ENCODE measurements around the gene MAP3K4.
A peak's percentile ranks its signal among the peaks of the same experiment; 100 is the strongest.

The MAP3K4 gene

GRCh38 chr6:160991406-160992060 is at the start of gene MAP3K4:
TSS of gene MAP3K4 (plus strand) at chr6:160991769. CDS start at chr6:160991932, 163 bp downstream.
- peak within 1 kb of the TSS; percentile 61 for H3K4me3 ChIP-seq (ENCODE audit: low read length)
- H3K27me3 ChIP-seq (ENCODE audit: control insufficient read depth, insufficient read depth, low read length) = no peaks in the 10 kb centered on the region
- H3K9me3 ChIP-seq (ENCODE audit: control insufficient read depth, low read length) = no peaks in the 10 kb centered on the region
- H3K4me1 ChIP-seq (ENCODE audit: control insufficient read depth, insufficient read depth, low read length) = no peaks in the 10 kb centered on the region
- peak within 1 kb of the TSS; percentile 85 for H3K9ac ChIP-seq (ENCODE audit: low read length)
- no peaks in the 10 kb centered on the region for H3K36me3 ChIP-seq (ENCODE audit: control insufficient read depth, insufficient read depth, low read length)

DNA sequence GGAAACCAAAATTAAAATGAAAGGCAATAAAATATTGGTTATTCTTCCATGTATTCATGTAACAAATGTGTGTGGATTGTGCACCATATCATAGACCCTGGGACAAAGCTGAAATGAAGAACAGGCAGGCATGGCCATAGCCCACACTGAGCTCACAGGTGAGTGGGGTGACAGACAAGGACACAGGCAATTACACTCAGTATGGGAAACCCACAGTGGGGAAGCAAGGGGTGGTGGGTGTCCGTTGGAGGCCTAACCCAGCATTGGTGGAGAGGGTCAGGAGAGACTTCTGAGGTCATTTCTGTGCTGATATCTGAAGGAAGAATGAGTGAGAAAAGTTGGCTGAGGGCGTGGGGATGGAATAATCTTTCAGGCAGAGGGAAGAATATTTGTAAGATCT is 47.6 kb upstream of the MAP3K4 start:
- no peaks in the 10 kb centered on the region for H3K27me3 ChIP-seq (ENCODE audit: control insufficient read depth, insufficient read depth, low read length)
- no peak overlapping the region for H3K9ac ChIP-seq (ENCODE audit: low read length)
- H3K9me3 ChIP-seq (ENCODE audit: control insufficient read depth, low read length) = no peaks in the 10 kb centered on the region
- H3K4me3 ChIP-seq (ENCODE audit: low read length) = no peak overlapping the region
- no peaks in the 10 kb centered on the region for H3K36me3 ChIP-seq (ENCODE audit: control insufficient read depth, insufficient read depth, low read length)
- no peaks in the 10 kb centered on the region for H3K4me1 ChIP-seq (ENCODE audit: control insufficient read depth, insufficient read depth, low read length)

DNA sequence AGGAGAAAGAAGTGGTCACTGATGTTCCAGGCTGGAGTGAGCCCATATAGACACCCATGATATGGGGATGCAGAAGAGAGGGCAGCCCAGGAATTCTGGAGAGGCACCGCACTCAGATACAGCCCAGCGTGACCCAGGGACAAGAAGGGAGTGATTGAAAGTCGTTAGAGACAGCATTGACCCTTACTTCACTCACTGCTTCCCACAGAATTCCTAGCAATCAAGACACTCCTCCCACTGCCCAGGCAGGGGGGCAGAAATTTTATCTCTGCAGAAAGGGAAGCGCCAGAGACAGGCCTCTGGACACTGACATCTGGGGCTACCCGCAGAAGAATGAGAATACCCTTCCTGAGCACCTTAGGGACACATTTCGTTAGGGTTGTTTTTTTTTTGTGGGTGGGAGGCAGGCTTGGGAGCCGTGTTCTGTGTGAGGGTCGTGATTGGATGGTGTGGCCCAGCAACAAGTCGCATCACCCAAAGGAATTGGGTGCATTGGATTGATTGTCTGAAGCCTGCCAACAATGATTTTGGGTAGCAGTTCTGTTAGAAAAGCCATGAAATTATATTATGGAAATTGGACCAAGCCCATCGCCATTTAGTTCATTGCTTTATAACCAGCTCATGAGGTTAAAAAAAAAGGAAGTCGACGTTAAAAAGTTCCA is 45.9 kb upstream of the MAP3K4 start:
- Histone ChIP-seq H3K4me3 (ENCODE audit: low read length) (no peak overlapping the region), H3K36me3 (ENCODE audit: control insufficient read depth, insufficient read depth, low read length) (no peaks in the 10 kb centered on the region), H3K4me1 (ENCODE audit: control insufficient read depth, insufficient read depth, low read length) (peaks cover 5% of the 10 kb centered on the region), H3K27me3 (ENCODE audit: control insufficient read depth, insufficient read depth, low read length) (no peaks in the 10 kb centered on the region), H3K9ac (ENCODE audit: low read length) (no peak overlapping the region), H3K9me3 (ENCODE audit: control insufficient read depth, low read length) (no peaks in the 10 kb centered on the region)

DNA sequence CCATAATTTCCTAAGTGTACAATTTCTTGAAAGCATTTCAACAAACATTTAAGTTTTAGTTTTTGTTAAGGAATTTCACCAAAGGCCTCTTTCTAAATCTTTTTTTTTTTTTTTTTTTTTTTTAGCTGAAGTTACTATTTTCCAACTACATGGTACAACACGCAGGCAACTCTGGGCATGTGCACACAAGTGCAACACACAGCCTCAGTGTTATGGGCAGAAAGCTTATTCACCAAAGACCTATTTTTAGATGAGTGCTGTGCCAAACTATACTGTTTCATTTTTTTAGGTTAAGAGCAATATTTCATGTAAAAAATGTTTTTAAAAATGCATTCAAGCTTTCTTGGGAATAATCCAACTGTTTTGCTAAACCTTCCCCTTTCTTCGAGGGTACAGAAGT is 42.0 kb upstream of the MAP3K4 start:
- Histone ChIP-seq H3K4me3 (ENCODE audit: low read length) (no peak overlapping the region), H3K27me3 (ENCODE audit: control insufficient read depth, insufficient read depth, low read length) (no peaks in the 10 kb centered on the region), H3K9me3 (ENCODE audit: control insufficient read depth, low read length) (no peaks in the 10 kb centered on the region), H3K9ac (ENCODE audit: low read length) (no peak overlapping the region), H3K36me3 (ENCODE audit: control insufficient read depth, insufficient read depth, low read length) (no peaks in the 10 kb centered on the region), H3K4me1 (ENCODE audit: control insufficient read depth, insufficient read depth, low read length) (peaks cover 10% of the 10 kb centered on the region)

- H3K9me3 ChIP-seq (ENCODE audit: control insufficient read depth, low read length) = no peaks in the 10 kb centered on the region
- no peaks in the 10 kb centered on the region for H3K36me3 ChIP-seq (ENCODE audit: control insufficient read depth, insufficient read depth, low read length)
- no peaks in the 10 kb centered on the region for H3K27me3 ChIP-seq (ENCODE audit: control insufficient read depth, insufficient read depth, low read length)
- no peak overlapping the region for H3K4me3 ChIP-seq (ENCODE audit: low read length)
- no peak overlapping the region for H3K9ac ChIP-seq (ENCODE audit: low read length)
- H3K4me1 ChIP-seq (ENCODE audit: control insufficient read depth, insufficient read depth, low read length) = peaks cover 10% of the 10 kb centered on the region
Observed at GRCh38 chr6:160950507-160950906, 41.1 kb upstream of the MAP3K4 start.

GRCh38 chr6:160951187-160952030 is 40.2 kb upstream of the MAP3K4 start:
- Histone ChIP-seq H3K27me3 (ENCODE audit: control insufficient read depth, insufficient read depth, low read length) (no peaks in the 10 kb centered on the region), H3K36me3 (ENCODE audit: control insufficient read depth, insufficient read depth, low read length) (no peaks in the 10 kb centered on the region), H3K4me3 (ENCODE audit: low read length) (no peak overlapping the region), H3K4me1 (ENCODE audit: control insufficient read depth, insufficient read depth, low read length) (peaks cover 10% of the 10 kb centered on the region), H3K9me3 (ENCODE audit: control insufficient read depth, low read length) (no peaks in the 10 kb centered on the region), H3K9ac (ENCODE audit: low read length) (no peak overlapping the region)

GRCh38 chr6:160952633-160953281 is 38.8 kb upstream of the MAP3K4 start:
- no peaks in the 10 kb centered on the region for H3K9me3 ChIP-seq (ENCODE audit: control insufficient read depth, low read length)
- H3K9ac ChIP-seq (ENCODE audit: low read length) = no peak overlapping the region
- H3K27me3 ChIP-seq (ENCODE audit: control insufficient read depth, insufficient read depth, low read length) = no peaks in the 10 kb centered on the region
- H3K36me3 ChIP-seq (ENCODE audit: control insufficient read depth, insufficient read depth, low read length) = no peaks in the 10 kb centered on the region
- peaks cover 10% of the 10 kb centered on the region for H3K4me1 ChIP-seq (ENCODE audit: control insufficient read depth, insufficient read depth, low read length)
- H3K4me3 ChIP-seq (ENCODE audit: low read length) = no peak overlapping the region

GRCh38 chr6:160955508-160956295 is 35.9 kb upstream of the MAP3K4 start:
- no peaks in the 10 kb centered on the region for H3K9me3 ChIP-seq (ENCODE audit: control insufficient read depth, low read length)
- H3K4me1 ChIP-seq (ENCODE audit: control insufficient read depth, insufficient read depth, low read length) = peaks cover 5% of the 10 kb centered on the region
- no peak overlapping the region for H3K4me3 ChIP-seq (ENCODE audit: low read length)
- H3K27me3 ChIP-seq (ENCODE audit: control insufficient read depth, insufficient read depth, low read length) = no peaks in the 10 kb centered on the region
- no peak overlapping the region for H3K9ac ChIP-seq (ENCODE audit: low read length)
- H3K36me3 ChIP-seq (ENCODE audit: control insufficient read depth, insufficient read depth, low read length) = no peaks in the 10 kb centered on the region

- Histone ChIP-seq H3K9ac (ENCODE audit: low read length) (no peak overlapping the region), H3K9me3 (ENCODE audit: control insufficient read depth, low read length) (no peaks in the 10 kb centered on the region), H3K4me1 (ENCODE audit: control insufficient read depth, insufficient read depth, low read length) (no peaks in the 10 kb centered on the region), H3K27me3 (ENCODE audit: control insufficient read depth, insufficient read depth, low read length) (no peaks in the 10 kb centered on the region), H3K36me3 (ENCODE audit: control insufficient read depth, insufficient read depth, low read length) (no peaks in the 10 kb centered on the region), H3K4me3 (ENCODE audit: low read length) (no peak overlapping the region)
Observed at GRCh38 chr6:160956300-160957035, 35.1 kb upstream of the MAP3K4 start.

- H3K4me3 ChIP-seq (ENCODE audit: low read length) = no peak overlapping the region
- no peaks in the 10 kb centered on the region for H3K9me3 ChIP-seq (ENCODE audit: control insufficient read depth, low read length)
- H3K36me3 ChIP-seq (ENCODE audit: control insufficient read depth, insufficient read depth, low read length) = no peaks in the 10 kb centered on the region
- no peaks in the 10 kb centered on the region for H3K27me3 ChIP-seq (ENCODE audit: control insufficient read depth, insufficient read depth, low read length)
- no peak overlapping the region for H3K9ac ChIP-seq (ENCODE audit: low read length)
- H3K4me1 ChIP-seq (ENCODE audit: control insufficient read depth, insufficient read depth, low read length) = no peaks in the 10 kb centered on the region
Observed at GRCh38 chr6:160959726-160960435, 31.7 kb upstream of the MAP3K4 start.
